NCI-H748 treated with DMSO at 0.1 percent for 48 hours (cell line): ENCODE results near the gene RERE.
"Not testable (repeated sequence)": the region's sequence is repeated elsewhere in the genome, so short reads cannot be mapped to it uniquely, and the experiment has no call there.

Experiments used
- DNase-seq: peaks from one replicate; lab custom pipeline; 2025; lab: John Stamatoyannopoulos, UW

Gene RERE

GRCh38 chr1:8512504-8512903 is 304.9 kb downstream of the RERE start:
- no peak for DNase-seq

- no peak for DNase-seq
Observed at GRCh38 chr1:8510041-8510823, 307.2 kb downstream of the RERE start.

GRCh38 chr1:8509579-8509978 is 307.9 kb downstream of the RERE start:
- no peak for DNase-seq

- DNase-seq = no peak
Observed at GRCh38 chr1:8506995-8507615, 310.3 kb downstream of the RERE start.

- no peak for DNase-seq
Observed at GRCh38 chr1:8506456-8506855, 311.0 kb downstream of the RERE start.

- DNase-seq = no peak
Observed at GRCh38 chr1:8503842-8504241, 313.6 kb downstream of the RERE start.

GRCh38 chr1:8502949-8503348 is 314.5 kb downstream of the RERE start:
- DNase-seq = not testable (repeated sequence)

GRCh38 chr1:8497210-8497819 is 320.1 kb downstream of the RERE start:
- no peak for DNase-seq

- no peak for DNase-seq
Observed at GRCh38 chr1:8496473-8496872, 321.0 kb downstream of the RERE start.

GRCh38 chr1:8495928-8496401 is 321.5 kb downstream of the RERE start:
- DNase-seq = no peak

- no peak for DNase-seq
Observed at GRCh38 chr1:8494681-8495080, 322.8 kb downstream of the RERE start.

- no peak for DNase-seq
Observed at GRCh38 chr1:8493916-8494540, 323.4 kb downstream of the RERE start.

GRCh38 chr1:8487249-8487648 is 330.2 kb downstream of the RERE start:
- DNase-seq = no peak

- no peak for DNase-seq
Observed at GRCh38 chr1:8486047-8486446, 331.4 kb downstream of the RERE start.

- no peak for DNase-seq
Observed at GRCh38 chr1:8483586-8483985, 333.9 kb downstream of the RERE start.

- DNase-seq = no peak
Observed at GRCh38 chr1:8482979-8483381, 334.5 kb downstream of the RERE start.

GRCh38 chr1:8481650-8482380 is 335.6 kb downstream of the RERE start:
- no peak for DNase-seq

- no peak for DNase-seq
Observed at GRCh38 chr1:8478566-8478965, 338.9 kb downstream of the RERE start.

GRCh38 chr1:8477983-8478362 is 339.5 kb downstream of the RERE start:
- DNase-seq = no peak

GRCh38 chr1:8477166-8477982 is 340.1 kb downstream of the RERE start:
- no peak for DNase-seq

GRCh38 chr1:8476006-8476405 is 341.4 kb downstream of the RERE start:
- DNase-seq = no peak
